IPS-20b (cell line): ENCODE measurements around the gene THRB.

Experiments used
- H3K27ac ChIP-seq: one replicate; pipeline ENCODE4 v1.5.1; 2013; ENCODE audit warnings: low read length
- H3K27me3 ChIP-seq: 2 replicates; pipeline ENCODE4 v1.6.1; 2013; ENCODE audit warnings: mild to moderate bottlenecking, low read length, inconsistent platforms; ENCODE audit not compliant: insufficient read depth
- H3K36me3 ChIP-seq: 2 replicates; pipeline ENCODE4 v1.6.1; 2013; ENCODE audit warnings: low read depth, mild to moderate bottlenecking, inconsistent platforms, low read length, moderate library complexity; ENCODE audit not compliant: insufficient read depth
- H3K4me1 ChIP-seq: 2 replicates; pipeline ENCODE4 v1.6.1; 2013; ENCODE audit warnings: mild to moderate bottlenecking, control low read depth, inconsistent platforms, low read length, moderate library complexity; ENCODE audit not compliant: insufficient read depth
- H3K4me3 ChIP-seq: 2 replicates; pipeline ENCODE4 v1.5.1; 2013; ENCODE audit warnings: mild to moderate bottlenecking, low read length, inconsistent platforms
- H3K9ac ChIP-seq: 2 replicates; pipeline ENCODE4 v1.6.1; 2013; ENCODE audit warnings: low read depth, mild to moderate bottlenecking, inconsistent platforms, low read length, moderate library complexity
- H3K9me3 ChIP-seq: 2 replicates; pipeline ENCODE4 v1.6.1; 2013; ENCODE audit warnings: mild to moderate bottlenecking, low read depth, low read length, inconsistent platforms; ENCODE audit not compliant: insufficient read depth

Gene THRB

GRCh38 chr3:24215502-24215901 lies 279.1 kb downstream of the THRB start:
- Histone ChIP-seq H3K9ac (no peak overlapping the region), H3K27me3 (no peaks in the 10 kb centered on the region), H3K9me3 (no peaks in the 10 kb centered on the region), H3K4me1 (peaks cover 2% of the 10 kb centered on the region; the same call in 1 of the 2 replicates), H3K27ac (no peak overlapping the region), H3K4me3 (no peak overlapping the region), H3K36me3 (no peaks in the 10 kb centered on the region)

DNA sequence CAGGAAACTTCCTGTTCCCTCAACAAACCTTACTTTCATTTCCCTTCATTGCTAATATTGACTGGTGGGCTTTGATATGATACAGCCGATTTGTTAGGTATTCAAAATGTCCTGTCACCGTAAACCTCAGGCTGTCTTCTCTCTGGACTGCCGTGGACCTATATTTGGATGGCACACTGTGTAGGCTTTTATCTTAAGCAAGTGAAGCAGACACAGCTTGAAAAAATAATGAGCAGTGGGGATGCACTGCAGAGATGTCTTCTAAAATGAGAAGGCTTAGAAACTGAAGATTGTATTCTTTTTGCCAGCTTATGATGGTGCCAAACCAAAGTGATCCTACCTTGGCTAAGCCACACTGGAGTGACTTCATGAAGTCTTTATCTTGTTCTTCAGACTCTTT lies 283.3 kb downstream of the THRB start:
- H3K27ac ChIP-seq, result no peak overlapping the region
- H3K9ac ChIP-seq, result no peak overlapping the region
- no peaks in the 10 kb centered on the region for H3K9me3 ChIP-seq
- H3K36me3 ChIP-seq, result no peaks in the 10 kb centered on the region
- no peaks in the 10 kb centered on the region for H3K27me3 ChIP-seq
- H3K4me3 ChIP-seq, result no peak overlapping the region
- no peaks in the 10 kb centered on the region for H3K4me1 ChIP-seq

GRCh38 chr3:24202071-24202470 lies 292.6 kb downstream of the THRB start:
- Histone ChIP-seq H3K9me3 (peaks cover 16% of the 10 kb centered on the region), H3K9ac (no peak overlapping the region), H3K4me3 (no peak overlapping the region), H3K27ac (no peak overlapping the region), H3K27me3 (no peaks in the 10 kb centered on the region), H3K36me3 (no peaks in the 10 kb centered on the region), H3K4me1 (no peaks in the 10 kb centered on the region)

DNA sequence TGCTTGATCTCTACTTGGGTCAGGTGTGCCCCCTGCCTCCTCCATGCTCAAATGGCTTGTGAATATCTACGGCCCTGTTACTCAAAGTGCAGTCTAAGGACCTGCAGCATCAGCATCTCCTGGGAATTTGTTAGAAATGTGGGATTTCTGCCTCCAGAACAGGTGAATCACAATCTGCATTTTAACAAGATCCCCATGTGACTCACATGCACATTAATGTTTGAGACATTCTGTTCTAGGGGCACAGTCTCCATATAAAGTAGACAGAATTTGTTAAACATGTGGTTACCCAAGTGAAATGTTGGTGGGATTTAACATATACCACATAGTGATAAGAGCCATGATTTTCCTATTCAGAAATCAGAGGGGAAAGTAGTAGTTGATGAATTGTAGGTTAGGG lies 293.3 kb downstream of the THRB start:
- Histone ChIP-seq H3K9ac (no peak overlapping the region), H3K9me3 (peaks cover 16% of the 10 kb centered on the region), H3K4me1 (no peaks in the 10 kb centered on the region), H3K36me3 (no peaks in the 10 kb centered on the region), H3K27me3 (no peaks in the 10 kb centered on the region), H3K4me3 (no peak overlapping the region), H3K27ac (no peak overlapping the region)

GRCh38 chr3:24199775-24200247 lies 294.8 kb downstream of the THRB start:
- Histone ChIP-seq H3K9me3 (peaks cover 16% of the 10 kb centered on the region), H3K4me1 (no peaks in the 10 kb centered on the region), H3K27me3 (no peaks in the 10 kb centered on the region), H3K4me3 (no peak overlapping the region), H3K36me3 (no peaks in the 10 kb centered on the region), H3K27ac (no peak overlapping the region), H3K9ac (no peak overlapping the region)

DNA sequence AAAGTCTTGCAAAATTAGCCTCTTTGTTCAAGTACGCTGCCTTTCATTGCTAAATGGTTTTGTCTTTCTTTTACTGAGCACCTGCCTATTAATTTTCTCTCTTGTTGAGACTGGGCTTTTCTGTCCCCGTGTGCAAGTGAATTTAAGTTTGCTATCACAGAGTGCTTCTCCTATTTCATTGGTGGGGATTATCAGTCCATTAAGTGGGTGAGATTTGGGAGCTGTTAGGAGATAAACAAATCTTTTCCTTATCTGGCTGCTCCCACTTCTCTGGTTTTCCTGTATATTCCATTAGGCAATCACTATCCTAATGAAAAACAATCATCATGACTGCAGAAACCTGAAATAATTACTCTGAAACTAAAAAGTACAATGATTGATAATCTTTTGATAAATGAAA lies 295.4 kb downstream of the THRB start:
- H3K9ac ChIP-seq, result no peak overlapping the region
- H3K36me3 ChIP-seq, result no peaks in the 10 kb centered on the region
- H3K27me3 ChIP-seq, result no peaks in the 10 kb centered on the region
- no peak overlapping the region for H3K4me3 ChIP-seq
- no peaks in the 10 kb centered on the region for H3K4me1 ChIP-seq
- no peak overlapping the region for H3K27ac ChIP-seq
- peaks cover 16% of the 10 kb centered on the region for H3K9me3 ChIP-seq

DNA sequence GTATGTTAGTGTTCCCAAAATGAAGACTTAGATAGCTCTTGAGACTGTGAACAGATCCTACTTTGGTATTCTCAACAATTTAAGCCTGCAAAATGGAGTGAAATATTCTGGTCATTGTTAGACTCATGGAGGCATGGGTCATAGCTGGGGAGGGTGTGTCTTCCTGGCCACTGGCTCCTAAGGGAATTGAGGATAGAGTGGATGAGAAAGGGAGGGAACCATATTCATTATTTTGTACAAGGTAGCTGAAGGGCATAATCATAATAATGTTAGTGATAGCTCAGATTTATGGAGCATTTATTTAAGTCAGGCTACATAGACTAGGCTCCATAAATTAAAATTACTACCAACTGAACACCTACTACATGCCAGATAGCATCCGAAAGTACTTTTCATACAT lies 295.9 kb downstream of the THRB start:
- Histone ChIP-seq H3K27me3 (no peaks in the 10 kb centered on the region), H3K27ac (no peak overlapping the region), H3K4me3 (no peak overlapping the region), H3K9me3 (peaks cover 16% of the 10 kb centered on the region), H3K9ac (no peak overlapping the region), H3K4me1 (no peaks in the 10 kb centered on the region), H3K36me3 (no peaks in the 10 kb centered on the region)

- Histone ChIP-seq H3K4me1 (no peaks in the 10 kb centered on the region), H3K27ac (no peak overlapping the region), H3K27me3 (no peaks in the 10 kb centered on the region), H3K9ac (no peak overlapping the region), H3K4me3 (no peak overlapping the region), H3K9me3 (peaks cover 8% of the 10 kb centered on the region; the same call in 1 of the 2 replicates), H3K36me3 (no peaks in the 10 kb centered on the region)
These were observed 296.8 kb downstream of the THRB start for GRCh38 chr3:24197809-24198208.

GRCh38 chr3:24196526-24196925 lies 298.1 kb downstream of the THRB start:
- H3K27me3 ChIP-seq, result no peaks in the 10 kb centered on the region

GRCh38 chr3:24195504-24196230 lies 299.0 kb downstream of the THRB start:
- H3K27me3 ChIP-seq, result no peaks in the 10 kb centered on the region
- H3K4me3 ChIP-seq, result no peak overlapping the region
- H3K9ac ChIP-seq, result no peak overlapping the region
- no peaks in the 10 kb centered on the region for H3K36me3 ChIP-seq
- no peaks in the 10 kb centered on the region for H3K4me1 ChIP-seq
- H3K27ac ChIP-seq, result no peak overlapping the region
- H3K9me3 ChIP-seq, result no peaks in the 10 kb centered on the region

More at GRCh38 chr3:24196526-24196925, 298.1 kb downstream of the THRB start:
- no peaks in the 10 kb centered on the region for H3K4me1 ChIP-seq
- no peaks in the 10 kb centered on the region for H3K9me3 ChIP-seq
- no peak overlapping the region for H3K4me3 ChIP-seq
- no peak overlapping the region for H3K27ac ChIP-seq
- no peaks in the 10 kb centered on the region for H3K36me3 ChIP-seq
- no peak overlapping the region for H3K9ac ChIP-seq

DNA sequence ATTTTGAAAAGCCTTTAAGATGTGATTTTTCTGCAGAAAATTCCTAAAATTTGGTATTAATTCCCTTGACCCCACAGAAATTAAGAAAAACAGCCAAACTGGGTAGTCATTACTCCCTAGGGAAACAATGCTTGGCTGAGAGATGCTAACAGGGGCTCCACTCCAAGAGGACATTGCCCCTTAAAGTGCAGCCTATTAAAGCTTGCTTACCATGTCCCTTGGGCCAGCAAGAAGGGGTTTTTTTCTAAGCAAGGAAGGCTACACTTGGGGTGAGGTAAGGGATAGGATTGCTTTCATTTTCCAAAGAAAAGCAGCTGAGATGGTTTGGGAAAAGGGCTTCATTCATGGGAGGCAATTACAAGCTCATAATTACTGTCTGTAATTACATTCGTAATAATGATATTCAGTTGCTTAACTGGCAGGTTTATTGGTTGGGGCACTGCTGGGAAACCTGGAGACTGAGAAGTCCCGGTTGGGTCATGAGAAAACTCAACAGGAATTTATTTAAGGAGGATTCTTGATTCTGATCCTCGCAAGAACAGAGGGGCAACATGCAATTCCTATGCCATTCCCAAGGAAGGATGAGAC lies 302.1 kb downstream of the THRB start:
- Histone ChIP-seq H3K9ac (no peak overlapping the region), H3K27me3 (no peaks in the 10 kb centered on the region), H3K4me3 (no peak overlapping the region), H3K27ac (no peak overlapping the region), H3K4me1 (no peaks in the 10 kb centered on the region), H3K9me3 (no peaks in the 10 kb centered on the region), H3K36me3 (no peaks in the 10 kb centered on the region)

DNA sequence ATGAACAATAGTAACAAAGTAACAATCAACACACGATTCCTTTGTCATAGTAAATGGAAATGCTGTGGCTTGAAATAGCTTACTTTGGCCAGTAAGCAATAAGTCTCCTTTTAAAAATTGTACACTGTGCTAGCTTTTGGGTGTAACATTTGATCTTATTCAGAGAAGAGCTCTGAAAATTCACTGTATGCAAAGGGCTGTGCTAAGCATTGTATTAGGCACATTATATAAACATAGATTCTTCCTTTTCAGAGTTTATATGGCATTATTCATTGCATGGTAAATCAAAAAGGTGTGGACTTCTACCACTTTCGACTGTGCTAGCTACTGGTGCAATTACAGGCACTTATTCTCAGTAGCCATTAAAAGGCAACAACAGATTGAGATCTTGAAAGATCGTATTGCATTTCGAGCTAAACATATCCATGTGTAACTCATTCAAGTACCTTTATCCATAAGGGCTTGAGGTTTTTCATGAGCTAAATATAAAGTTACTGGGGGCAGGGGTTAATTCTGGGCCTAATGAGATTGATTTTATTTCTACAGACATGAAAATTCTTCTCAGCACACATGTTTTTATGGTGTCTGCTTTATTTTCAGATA lies 302.7 kb downstream of the THRB start:
- no peak overlapping the region for H3K9ac ChIP-seq
- no peak overlapping the region for H3K27ac ChIP-seq
- H3K36me3 ChIP-seq, result no peaks in the 10 kb centered on the region
- H3K9me3 ChIP-seq, result no peaks in the 10 kb centered on the region
- no peaks in the 10 kb centered on the region for H3K27me3 ChIP-seq
- no peaks in the 10 kb centered on the region for H3K4me1 ChIP-seq
- no peak overlapping the region for H3K4me3 ChIP-seq
